ENCODE data around the gene RAI1.

The RAI1 gene

DNA sequence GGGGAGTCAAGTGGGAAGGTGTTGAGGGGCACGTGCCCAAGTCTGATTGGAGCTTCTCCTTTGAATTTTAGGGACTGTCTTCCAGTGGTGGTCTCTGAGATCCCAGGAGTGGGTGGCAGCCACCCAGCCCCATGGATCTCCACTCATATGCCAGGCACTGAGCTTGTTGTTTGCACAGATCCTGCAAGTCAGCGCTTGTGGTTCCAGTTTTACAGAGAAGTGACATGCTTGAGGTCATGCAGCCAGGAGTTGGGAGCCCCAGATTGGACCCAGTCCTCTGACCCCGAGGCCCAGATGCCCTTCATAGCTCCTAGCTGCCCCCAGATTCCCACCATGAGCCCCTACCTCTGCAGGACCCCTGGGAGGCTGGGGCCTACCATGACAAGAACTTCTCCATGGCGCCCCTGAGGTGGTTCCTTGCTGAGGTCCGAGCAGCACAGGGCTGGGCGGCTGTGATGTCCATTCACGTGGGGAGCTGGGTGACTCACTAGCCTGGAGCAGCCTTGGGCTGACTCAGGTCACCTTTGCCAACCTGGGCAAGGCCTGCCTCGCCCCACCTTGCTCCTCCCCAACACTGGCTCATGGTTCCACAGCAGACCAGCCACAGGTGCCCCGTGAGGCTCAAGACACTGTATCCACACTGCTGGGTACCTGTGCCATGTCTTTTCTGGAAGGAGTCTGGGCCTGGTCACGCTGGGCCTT is 47.4 kb downstream of the RAI1 start:
- TF ChIP-seq, protein P1, sequence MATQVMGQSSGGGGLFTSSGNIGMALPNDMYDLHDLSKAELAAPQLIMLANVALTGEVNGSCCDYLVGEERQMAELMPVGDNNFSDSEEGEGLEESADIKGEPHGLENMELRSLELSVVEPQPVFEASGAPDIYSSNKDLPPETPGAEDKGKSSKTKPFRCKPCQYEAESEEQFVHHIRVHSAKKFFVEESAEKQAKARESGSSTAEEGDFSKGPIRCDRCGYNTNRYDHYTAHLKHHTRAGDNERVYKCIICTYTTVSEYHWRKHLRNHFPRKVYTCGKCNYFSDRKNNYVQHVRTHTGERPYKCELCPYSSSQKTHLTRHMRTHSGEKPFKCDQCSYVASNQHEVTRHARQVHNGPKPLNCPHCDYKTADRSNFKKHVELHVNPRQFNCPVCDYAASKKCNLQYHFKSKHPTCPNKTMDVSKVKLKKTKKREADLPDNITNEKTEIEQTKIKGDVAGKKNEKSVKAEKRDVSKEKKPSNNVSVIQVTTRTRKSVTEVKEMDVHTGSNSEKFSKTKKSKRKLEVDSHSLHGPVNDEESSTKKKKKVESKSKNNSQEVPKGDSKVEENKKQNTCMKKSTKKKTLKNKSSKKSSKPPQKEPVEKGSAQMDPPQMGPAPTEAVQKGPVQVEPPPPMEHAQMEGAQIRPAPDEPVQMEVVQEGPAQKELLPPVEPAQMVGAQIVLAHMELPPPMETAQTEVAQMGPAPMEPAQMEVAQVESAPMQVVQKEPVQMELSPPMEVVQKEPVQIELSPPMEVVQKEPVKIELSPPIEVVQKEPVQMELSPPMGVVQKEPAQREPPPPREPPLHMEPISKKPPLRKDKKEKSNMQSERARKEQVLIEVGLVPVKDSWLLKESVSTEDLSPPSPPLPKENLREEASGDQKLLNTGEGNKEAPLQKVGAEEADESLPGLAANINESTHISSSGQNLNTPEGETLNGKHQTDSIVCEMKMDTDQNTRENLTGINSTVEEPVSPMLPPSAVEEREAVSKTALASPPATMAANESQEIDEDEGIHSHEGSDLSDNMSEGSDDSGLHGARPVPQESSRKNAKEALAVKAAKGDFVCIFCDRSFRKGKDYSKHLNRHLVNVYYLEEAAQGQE (IDR thresholded peaks at IDR 0.05; ENCODE audit: insufficient read depth in 1 of 2, low read depth in 2 of 2, low read length in 2 of 2), result no peak
- TF ChIP-seq SIN3A (IDR thresholded peaks at IDR 0.05; ENCODE audit: borderline replicate concordance, insufficient read depth, low read length), result no peak
- TF ChIP-seq FOXP2 (optimal IDR thresholded peaks at IDR 0.05; ENCODE audit: borderline replicate concordance, extremely low read depth, extremely low read length, insufficient read depth), result no peak
- no peak for TF ChIP-seq POLR2AphosphoS5 (IDR thresholded peaks at IDR 0.05; ENCODE audit: low read depth, low read length)
- no peak for TF ChIP-seq TAF1 (IDR thresholded peaks at IDR 0.05; ENCODE audit: borderline replicate concordance, insufficient read depth, low read length)

DNA sequence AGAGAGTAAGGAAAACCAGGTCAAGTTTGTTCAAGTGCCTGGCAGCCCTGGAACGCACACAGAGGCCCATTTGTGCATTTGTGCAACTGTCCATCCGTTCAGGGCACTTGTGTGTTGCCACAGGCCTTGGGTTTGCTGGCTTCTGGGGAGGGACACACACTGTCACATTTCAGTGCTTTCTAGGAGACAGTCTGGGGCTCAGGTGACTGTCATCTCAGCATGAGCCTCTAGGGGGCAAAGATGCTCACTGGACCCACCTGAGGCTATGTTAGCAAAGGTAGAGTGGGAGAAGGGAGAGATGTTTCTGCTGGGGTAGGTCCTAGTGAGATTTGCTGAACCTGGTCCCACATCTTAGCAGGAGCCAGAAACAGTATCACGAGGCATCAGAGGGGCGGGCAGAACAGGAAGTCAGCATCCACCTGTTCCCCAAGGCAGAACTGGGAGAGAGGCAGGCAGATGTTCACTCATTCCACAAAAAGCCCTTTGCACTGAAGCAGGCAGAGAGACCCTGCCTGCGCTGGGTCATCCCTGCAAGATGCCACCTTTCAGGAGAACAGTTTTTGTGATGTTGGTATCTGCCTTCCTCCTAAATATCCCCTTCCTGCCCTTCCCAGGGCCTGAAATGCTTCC is 48.5 kb downstream of the RAI1 start:
- TF ChIP-seq POLR2AphosphoS5 (IDR thresholded peaks at IDR 0.05; ENCODE audit: low read depth, low read length) (no peak), SIN3A (IDR thresholded peaks at IDR 0.05; ENCODE audit: borderline replicate concordance, insufficient read depth, low read length) (no peak), FOXP2 (optimal IDR thresholded peaks at IDR 0.05; ENCODE audit: borderline replicate concordance, extremely low read depth, extremely low read length, insufficient read depth) (no peak), TAF1 (IDR thresholded peaks at IDR 0.05; ENCODE audit: borderline replicate concordance, insufficient read depth, low read length) (no peak)
- TF ChIP-seq, protein P1 (IDR thresholded peaks at IDR 0.05; ENCODE audit: insufficient read depth in 1 of 2, low read depth in 2 of 2, low read length in 2 of 2), result no peak

DNA sequence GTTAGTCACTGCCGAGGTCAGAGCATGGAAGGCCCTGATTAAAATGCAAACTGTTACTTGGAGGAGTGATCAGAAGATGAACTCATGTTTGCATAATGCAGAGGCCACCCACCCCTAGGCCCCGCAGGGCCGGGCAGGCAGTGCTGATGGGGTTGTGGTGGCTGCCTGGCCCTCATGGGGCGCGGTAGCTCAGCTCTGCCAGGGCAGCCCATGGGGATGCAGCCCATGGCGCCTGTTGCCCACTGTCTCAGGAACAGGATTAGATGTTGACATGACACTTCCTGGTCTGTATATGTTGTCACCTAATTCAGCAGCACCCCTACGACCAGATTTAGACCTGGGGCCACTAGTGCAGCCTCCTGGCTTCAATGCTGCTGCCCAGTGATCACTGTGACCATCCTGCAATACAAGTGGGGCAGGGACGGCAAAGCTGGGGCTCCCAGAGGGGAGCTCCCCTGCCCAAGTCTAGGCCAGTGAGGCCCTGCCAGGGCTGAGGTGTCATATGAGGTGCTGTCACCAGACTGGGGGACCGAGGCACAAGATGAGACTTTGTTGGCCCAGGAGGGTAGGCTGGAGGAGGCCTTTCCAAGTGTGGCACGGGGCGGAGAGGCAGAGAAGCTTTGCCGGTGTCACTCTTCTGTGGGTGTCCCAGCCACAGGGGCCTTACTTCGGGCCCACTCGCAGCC is 49.1 kb downstream of the RAI1 start:
- no peak for TF ChIP-seq FOXP2 (optimal IDR thresholded peaks at IDR 0.05; ENCODE audit: borderline replicate concordance, extremely low read depth, extremely low read length, insufficient read depth)
- no peak for TF ChIP-seq SIN3A (IDR thresholded peaks at IDR 0.05; ENCODE audit: borderline replicate concordance, insufficient read depth, low read length)
- TF ChIP-seq, protein P1 (IDR thresholded peaks at IDR 0.05; ENCODE audit: insufficient read depth in 1 of 2, low read depth in 2 of 2, low read length in 2 of 2), result no peak
- TF ChIP-seq POLR2AphosphoS5 (IDR thresholded peaks at IDR 0.05; ENCODE audit: low read depth, low read length), result no peak
- TF ChIP-seq TAF1 (IDR thresholded peaks at IDR 0.05; ENCODE audit: borderline replicate concordance, insufficient read depth, low read length), result no peak

DNA sequence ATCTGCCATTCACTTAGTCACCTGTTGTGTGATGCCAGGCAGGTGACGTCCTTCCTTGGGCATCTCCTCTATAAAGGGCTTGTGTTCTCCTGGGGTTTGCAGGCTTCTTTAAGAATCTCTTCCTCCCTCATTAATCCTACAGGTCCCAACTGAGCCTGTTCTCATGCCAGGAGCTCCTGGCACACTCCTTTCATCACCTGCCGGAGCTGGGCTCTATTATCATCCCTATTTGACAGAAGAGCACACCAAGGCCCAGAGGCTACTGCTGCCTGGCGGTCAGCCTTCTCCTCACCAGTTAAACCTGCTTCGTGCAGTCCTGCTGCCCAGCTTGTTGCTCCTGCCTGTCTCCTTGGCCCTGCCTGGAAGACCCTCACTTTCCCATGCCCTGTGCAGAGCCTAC is 51.2 kb downstream of the RAI1 start:
- TF ChIP-seq FOXP2 (optimal IDR thresholded peaks at IDR 0.05; ENCODE audit: borderline replicate concordance, extremely low read depth, extremely low read length, insufficient read depth) (no peak), TAF1 (IDR thresholded peaks at IDR 0.05; ENCODE audit: borderline replicate concordance, insufficient read depth, low read length) (no peak), POLR2AphosphoS5 (IDR thresholded peaks at IDR 0.05; ENCODE audit: low read depth, low read length) (no peak), SIN3A (IDR thresholded peaks at IDR 0.05; ENCODE audit: borderline replicate concordance, insufficient read depth, low read length) (no peak)
- TF ChIP-seq, protein P1 (IDR thresholded peaks at IDR 0.05; ENCODE audit: insufficient read depth in 1 of 2, low read depth in 2 of 2, low read length in 2 of 2), result no peak

Measured in PFSK-1 (cell line).